HCT116 (cell line): ENCODE results near the gene SYN1.

Experiments
- CTCF ChIP-seq, 3 experiments: fragments of 200-600 bp in 1 of 3; sonication (generic) in 1 of 3; IDR thresholded peaks in 2 of 3; conservative IDR thresholded peaks in 1 of 3; 2 replicates each; pipeline ENCODE4 v1.5.1; 2012 to 2017; ENCODE audit warnings: low read depth in 2 of 3, low read length in 2 of 3, antibody characterized with exemption in 1 of 3, borderline replicate concordance in 1 of 3, control low read depth in 1 of 3, mild to moderate bottlenecking in 1 of 3, mixed read lengths in 1 of 3, mixed run types in 1 of 3, moderate library complexity in 1 of 3; ENCODE audit not compliant: insufficient read depth in 1 of 3
- EZH2 ChIP-seq: fragments of 200-600 bp; sonication (generic); IDR thresholded peaks from 2 replicates; pipeline ENCODE4 v1.6.1; 2017; ENCODE audit warnings: antibody characterized with exemption, mixed run types
- EZH2phosphoT487 ChIP-seq: fragments of 200-600 bp; IDR thresholded peaks from 2 replicates; pipeline ENCODE4 v1.6.1; 2018; ENCODE audit warnings: antibody characterized with exemption, borderline replicate concordance
- POLR2AphosphoS5 ChIP-seq: IDR thresholded peaks from 2 replicates; pipeline ENCODE4 v1.6.1; 2011; ENCODE audit warnings: mild to moderate bottlenecking, low read depth, low read length, moderate library complexity
- RAD21 ChIP-seq: IDR thresholded peaks from 2 replicates; pipeline ENCODE4 v1.6.1; 2012; ENCODE audit warnings: low read depth, mild to moderate bottlenecking
- YY1 ChIP-seq: IDR thresholded peaks from 2 replicates; pipeline ENCODE4 v1.6.1; 2011; ENCODE audit warnings: low read length, low read depth, moderate library complexity, mild to moderate bottlenecking; ENCODE audit not compliant: insufficient replicate concordance; ENCODE audit errors: extremely low read depth
- ZBTB33 ChIP-seq: IDR thresholded peaks from 2 replicates; pipeline ENCODE4 v1.6.1; 2011; ENCODE audit warnings: mild to moderate bottlenecking, low read length, moderate library complexity; ENCODE audit not compliant: insufficient replicate concordance; ENCODE audit errors: extremely low read depth
- ZFX ChIP-seq: fragments of 450-650 bp; IDR thresholded peaks from 2 replicates; pipeline ENCODE4 v1.6.1; 2017
- ZNF274 ChIP-seq: fragments of 200-500 bp; sonication (Bioruptor generic); IDR thresholded peaks from 2 replicates; pipeline ENCODE4 v1.6.1; 2014; ENCODE audit warnings: mild to moderate bottlenecking, low read depth, low read length, inconsistent platforms

GRCh38 chrX:47573341-47574075 is 46.1 kb downstream of the SYN1 start:
- no peak for TF ChIP-seq CTCF (IDR thresholded peaks at IDR 0.05 in 2 of 3, conservative IDR thresholded peaks at IDR 0.05 in 1 of 3; ENCODE audit: borderline replicate concordance in 1 of 3, insufficient read depth in 1 of 3, low read depth in 2 of 3, low read length in 2 of 3)
- TF ChIP-seq EZH2: no peak
- no peak for TF ChIP-seq POLR2AphosphoS5
- TF ChIP-seq YY1: no peak
- TF ChIP-seq ZBTB33: no peak
- no peak for TF ChIP-seq EZH2phosphoT487
- no peak for TF ChIP-seq ZFX
- TF ChIP-seq RAD21: no peak
- no peak for TF ChIP-seq ZNF274
